Fibroblast of skin of back (primary cell): ENCODE data around the gene ELK3.

Experiments used
- DNase-seq: peaks from one replicate; pipeline ENCODE4 v3.0.0-alpha.2; 2013

The ELK3 gene

DNA sequence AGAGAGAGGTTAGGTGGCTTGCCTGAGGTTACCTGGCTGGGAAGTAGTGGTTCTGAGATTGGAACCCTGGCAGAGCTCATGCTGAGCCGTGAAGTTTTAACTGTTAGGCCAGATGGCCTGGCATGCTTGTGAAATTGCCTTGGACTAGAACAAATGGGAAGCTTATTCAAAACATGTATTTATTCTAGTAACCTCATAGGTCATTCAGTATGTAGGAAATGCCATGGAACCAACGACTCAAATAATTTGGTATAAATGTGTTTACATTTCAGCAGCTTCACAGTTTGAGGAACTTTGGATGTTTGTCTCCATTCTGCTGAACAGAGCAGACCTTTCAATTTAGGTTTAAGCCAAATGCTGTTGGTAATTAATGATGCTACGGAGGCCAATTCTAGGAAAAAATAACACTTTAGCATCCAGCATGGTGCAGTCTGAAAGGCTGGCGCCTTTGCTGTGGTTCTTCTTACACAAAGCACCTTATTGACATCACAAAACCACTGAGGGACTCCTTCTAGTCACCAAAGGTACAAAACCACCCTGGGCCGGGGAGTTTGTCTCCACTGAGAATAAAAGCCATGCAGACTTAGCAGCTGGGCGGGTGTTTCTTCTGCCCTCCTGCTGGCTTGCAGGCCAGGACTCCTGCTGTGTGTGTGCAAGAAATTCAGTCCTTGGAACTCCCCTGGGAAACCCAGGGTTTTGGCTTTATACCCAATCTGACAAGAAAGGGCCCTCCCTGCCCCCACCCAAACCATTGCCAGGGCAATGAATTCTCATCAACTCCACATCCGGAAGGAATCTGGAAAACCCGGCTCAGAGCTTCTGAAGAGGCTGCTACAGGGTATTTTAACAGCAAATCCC lies 64.2 kb downstream of the ELK3 start:
- peak; percentile 78 for DNase-seq

GRCh38 chr12:96260231-96260630 lies 66.1 kb downstream of the ELK3 start:
- DNase-seq: no peak

DNA sequence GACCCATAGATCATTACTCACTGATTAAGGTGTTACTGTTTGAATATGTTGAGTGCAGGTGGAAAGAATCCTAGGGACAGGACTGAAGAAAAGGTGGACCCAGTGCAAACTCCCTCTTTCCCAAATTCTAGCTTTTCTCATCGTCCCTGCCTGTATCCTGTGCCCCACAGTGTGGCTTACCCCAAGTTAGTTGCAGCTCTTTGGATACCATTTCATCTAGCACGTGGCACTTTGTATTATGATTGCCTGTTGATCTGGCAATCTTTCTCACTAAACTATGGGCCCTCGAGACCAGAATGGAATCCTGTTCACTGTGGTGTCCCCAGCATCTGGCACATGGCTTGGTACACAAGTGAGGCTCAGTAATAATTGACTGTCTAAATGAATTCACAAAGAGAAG lies 66.5 kb downstream of the ELK3 start:
- DNase-seq: no peak

- no peak for DNase-seq
These were observed 67.4 kb downstream of the ELK3 start for GRCh38 chr12:96261557-96261956.

- no peak for DNase-seq
These were observed 69.3 kb downstream of the ELK3 start for GRCh38 chr12:96263449-96263902.

GRCh38 chr12:96265400-96265799 lies 71.2 kb downstream of the ELK3 start:
- no peak for DNase-seq

DNA sequence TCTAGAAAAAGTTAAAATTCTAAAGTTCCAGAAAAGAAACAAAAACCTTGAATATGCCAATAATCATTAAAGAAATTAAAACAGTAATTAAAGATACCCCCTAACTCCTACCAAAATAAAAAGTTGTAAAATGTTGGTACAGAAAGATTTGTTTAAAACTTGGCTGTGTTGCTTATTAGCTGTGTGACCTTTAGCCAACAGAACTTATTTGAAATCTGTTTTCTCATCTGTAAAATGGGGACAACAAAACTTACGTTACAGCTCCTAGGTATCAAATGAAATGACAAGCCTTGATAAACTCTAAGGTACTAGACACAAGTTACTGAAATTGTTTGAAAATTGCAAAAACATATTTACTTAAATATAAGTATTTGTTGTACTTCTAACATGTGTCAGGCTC lies 71.7 kb downstream of the ELK3 start:
- DNase-seq: no peak

DNA sequence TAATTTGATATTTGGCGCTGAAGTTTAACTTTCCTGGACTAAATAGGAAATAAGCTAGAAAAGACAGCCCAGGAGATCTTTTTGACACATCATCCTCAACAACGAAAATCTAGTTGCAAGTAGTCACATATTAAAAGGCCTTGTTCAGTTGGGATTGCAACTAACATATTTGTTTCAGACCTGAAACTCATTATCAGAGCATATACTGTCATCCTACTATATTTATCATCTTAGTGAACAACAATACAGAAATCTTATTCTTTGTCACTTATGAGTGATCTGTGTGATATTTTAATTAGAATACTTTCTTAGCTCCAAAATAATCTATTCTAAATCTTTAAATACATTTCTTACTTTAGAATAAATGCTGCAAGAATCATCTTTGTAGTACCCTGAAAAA lies 72.1 kb downstream of the ELK3 start:
- no peak for DNase-seq

GRCh38 chr12:96271469-96272199 lies 77.5 kb downstream of the ELK3 start:
- DNase-seq: no peak

DNA sequence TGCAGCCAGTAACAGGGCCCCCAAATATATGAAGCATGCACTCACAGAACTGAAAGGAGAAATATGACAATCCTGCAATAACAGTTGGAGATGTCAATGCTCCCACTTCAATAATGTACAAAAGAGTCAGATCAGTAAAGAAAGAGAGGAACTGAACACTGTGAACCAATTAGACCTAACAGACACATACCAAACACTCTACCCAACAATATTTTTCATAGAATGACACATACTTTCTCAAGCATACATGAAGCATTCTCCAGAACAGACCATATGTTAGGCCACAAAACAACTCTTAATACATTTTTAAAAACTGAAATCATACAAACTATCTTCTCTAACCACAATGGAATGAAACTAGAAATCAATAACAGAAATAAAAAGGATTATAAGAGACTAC lies 80.2 kb downstream of the ELK3 start:
- DNase-seq: peak; percentile 88

- DNase-seq: peak; percentile 17
These were observed 91.0 kb downstream of the ELK3 start for GRCh38 chr12:96285158-96285557.

DNA sequence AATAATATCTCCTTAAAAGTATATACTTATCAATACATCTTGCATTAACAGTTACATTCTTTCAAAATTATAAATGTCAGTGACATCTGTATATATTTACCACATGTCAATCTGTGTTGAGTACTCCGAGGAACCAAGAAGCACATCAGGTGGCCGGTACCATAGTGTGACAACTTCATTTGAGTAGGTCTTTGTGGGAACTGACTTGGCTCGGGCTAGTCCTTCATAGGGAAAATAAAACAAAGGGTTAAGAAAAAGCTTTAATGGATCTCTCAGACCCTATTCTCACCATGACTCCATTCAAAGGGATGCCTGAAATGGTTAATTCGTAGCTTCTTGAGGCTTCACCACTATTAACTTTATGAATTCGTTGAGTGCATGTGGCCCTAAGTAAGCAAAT lies 94.9 kb downstream of the ELK3 start:
- DNase-seq: no peak

GRCh38 chr12:96293093-96293492 lies 98.9 kb downstream of the ELK3 start:
- no peak for DNase-seq

GRCh38 chr12:96294831-96295230 lies 100.7 kb downstream of the ELK3 start:
- DNase-seq: no peak

DNA sequence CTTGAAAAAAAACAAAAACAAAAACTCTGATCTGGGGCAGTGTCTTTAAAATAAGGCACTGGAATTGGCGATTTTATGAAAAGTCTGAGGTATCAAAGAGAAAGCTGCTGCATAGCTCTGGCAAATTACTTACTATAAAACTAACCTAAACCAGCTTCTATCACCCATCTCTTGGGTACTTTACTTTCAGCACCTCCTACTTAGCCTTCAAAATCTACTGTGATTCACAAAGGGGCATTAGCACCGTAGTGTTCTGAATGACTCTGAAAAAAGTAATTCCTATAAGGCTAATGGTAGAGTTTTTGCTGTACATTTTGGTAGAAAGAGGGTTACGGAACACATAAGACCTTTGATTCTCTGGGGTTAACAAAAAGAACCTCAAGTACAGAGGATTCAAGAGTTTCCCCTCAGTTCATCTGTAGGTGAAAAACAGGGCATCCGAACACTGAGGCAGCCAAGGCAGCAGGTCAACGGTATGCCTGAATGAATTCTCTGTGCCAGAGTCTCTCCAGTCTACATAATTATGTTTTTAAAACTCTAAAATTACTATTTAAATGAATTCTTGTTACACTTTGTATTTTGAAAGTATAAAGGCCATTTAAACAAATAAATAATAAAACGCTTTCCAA lies 101.5 kb downstream of the ELK3 start:
- DNase-seq: no peak

- no peak for DNase-seq
These were observed 103.3 kb downstream of the ELK3 start for GRCh38 chr12:96297504-96297903.

- DNase-seq: no peak
These were observed 105.9 kb downstream of the ELK3 start for GRCh38 chr12:96300064-96300463.

DNA sequence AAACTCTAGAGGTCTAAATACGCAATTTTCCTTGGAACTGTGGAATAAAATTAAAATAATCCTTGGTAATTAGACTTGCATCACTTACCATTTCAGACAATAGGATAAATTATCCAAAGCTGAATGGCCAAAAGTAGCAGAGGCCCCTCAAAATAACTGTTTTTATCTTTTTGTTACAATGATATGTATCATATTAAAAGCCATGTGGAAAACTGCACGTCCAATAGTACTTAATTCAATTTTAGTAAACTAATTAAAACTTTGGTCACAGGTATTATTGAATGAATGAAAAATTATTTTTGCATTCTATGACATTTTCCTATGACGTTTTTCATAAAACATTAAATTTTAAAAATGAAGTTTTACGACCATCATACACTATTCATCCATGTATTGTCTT lies 107.6 kb downstream of the ELK3 start:
- DNase-seq: no peak

DNA sequence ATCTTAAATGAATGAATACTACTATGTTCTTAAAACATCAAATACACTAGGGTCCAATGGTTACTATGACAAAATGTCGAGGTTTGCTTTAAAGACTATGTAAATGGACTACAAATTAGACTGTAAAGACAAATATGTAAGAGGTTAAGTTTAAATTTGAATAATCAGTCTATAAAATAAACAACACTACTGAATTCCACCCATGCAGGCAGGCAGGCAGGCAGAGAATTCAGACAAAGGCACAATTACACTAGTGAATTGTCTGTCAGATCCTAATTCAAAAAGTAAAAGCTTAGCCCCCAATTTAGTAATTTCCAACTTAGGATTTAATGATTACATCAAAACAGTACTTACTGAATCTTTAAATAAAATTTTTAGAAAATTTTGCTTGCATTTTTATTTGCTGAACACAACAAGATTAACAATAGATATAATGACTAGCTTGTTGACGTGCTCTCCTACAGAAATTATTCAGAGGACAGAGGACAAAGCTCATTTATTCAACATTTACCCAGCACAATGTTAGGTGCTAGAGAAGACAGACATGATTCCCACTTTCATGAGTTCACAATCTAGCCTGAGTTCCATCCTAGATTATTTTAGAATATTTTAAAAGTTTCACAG lies 108.6 kb downstream of the ELK3 start:
- no peak for DNase-seq

GRCh38 chr12:96303653-96304052 lies 109.5 kb downstream of the ELK3 start:
- no peak for DNase-seq

DNA sequence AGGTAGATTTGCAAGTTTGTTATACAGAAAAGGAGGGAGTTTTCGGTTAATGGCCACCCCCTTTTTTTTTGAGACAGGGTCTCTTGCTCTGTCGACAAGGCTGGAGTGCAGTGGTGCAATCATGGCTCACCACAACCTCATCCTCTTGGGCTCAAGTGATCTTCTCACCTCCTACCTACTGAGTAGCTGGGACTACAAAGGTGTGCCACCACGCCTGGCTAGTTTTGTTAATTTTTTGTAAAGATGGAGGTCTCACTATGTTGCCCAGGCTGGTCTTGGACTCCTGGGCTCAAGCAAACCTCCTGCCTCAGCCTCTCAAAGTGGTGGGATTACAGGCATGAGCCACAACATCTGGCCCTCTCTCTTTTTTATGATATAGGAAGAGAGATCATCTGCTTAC lies 111.5 kb downstream of the ELK3 start:
- no peak for DNase-seq

DNA sequence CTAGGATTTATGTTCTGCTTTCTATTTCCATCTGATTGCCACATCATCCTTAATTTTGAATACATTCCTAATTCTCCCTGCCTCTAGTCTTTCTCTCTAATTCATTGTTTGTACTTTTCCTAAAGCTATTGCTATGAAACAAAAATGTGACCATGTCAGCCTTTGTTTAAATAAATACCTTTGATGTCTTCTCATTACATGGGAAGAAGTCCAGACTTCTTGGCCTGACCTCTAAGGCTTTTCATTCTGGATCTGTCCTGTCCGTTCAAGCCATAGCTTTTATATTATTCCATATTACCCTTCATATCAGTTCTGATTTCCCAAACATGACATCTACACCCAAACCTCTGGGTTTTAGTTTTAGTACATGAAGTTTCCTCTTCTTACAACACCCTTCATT lies 114.7 kb downstream of the ELK3 start:
- DNase-seq: peak; percentile 4

- DNase-seq: no peak
These were observed 115.9 kb downstream of the ELK3 start for GRCh38 chr12:96310067-96310466.
